Loucy (cell line): ENCODE data around the gene CUX1.

Experiments
- EZH2phosphoT487 ChIP-seq: fragments of 200-600 bp; IDR thresholded peaks from 2 replicates; pipeline ENCODE4 v1.6.1; 2018; ENCODE audit warnings: antibody characterized with exemption, mild to moderate bottlenecking, moderate library complexity, borderline replicate concordance
- TF ChIP-seq, protein P1 (sequence below): fragments of 200-600 bp; sonication (generic); conservative IDR thresholded peaks from 2 replicates; pipeline ENCODE4 v1.5.1; 2014; ENCODE audit warnings: mild to moderate bottlenecking, antibody characterized with exemption, low read length

DNA sequence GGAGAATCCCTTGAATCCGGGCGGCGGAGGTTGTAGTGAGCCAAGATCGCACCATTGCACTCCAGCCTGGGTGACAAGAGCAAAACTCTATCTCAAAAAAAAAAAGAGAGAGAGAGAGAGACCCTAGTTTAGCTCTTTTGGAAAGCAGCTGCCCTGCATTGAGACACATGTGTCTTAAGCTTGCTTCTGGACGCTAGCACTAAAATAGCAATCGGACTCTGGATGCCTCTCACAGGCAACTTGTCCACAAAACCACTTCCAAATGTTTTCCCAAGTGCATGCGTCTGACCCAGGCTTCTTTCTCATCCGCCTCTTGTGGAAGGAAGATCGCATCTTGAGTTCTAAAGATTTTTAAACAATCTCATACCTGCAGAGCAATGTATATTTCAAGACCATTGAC is 182.7 kb downstream of the CUX1 start:
- TF ChIP-seq, protein P1, sequence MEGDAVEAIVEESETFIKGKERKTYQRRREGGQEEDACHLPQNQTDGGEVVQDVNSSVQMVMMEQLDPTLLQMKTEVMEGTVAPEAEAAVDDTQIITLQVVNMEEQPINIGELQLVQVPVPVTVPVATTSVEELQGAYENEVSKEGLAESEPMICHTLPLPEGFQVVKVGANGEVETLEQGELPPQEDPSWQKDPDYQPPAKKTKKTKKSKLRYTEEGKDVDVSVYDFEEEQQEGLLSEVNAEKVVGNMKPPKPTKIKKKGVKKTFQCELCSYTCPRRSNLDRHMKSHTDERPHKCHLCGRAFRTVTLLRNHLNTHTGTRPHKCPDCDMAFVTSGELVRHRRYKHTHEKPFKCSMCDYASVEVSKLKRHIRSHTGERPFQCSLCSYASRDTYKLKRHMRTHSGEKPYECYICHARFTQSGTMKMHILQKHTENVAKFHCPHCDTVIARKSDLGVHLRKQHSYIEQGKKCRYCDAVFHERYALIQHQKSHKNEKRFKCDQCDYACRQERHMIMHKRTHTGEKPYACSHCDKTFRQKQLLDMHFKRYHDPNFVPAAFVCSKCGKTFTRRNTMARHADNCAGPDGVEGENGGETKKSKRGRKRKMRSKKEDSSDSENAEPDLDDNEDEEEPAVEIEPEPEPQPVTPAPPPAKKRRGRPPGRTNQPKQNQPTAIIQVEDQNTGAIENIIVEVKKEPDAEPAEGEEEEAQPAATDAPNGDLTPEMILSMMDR = no peak
- no peak for TF ChIP-seq EZH2phosphoT487
